OCI-LY7 (cell line): ENCODE results near the gene ADAT1. TPM values are rescaled to one million over a fixed set of nuclear protein-coding genes. Genes with fewer than 3 reads are reported as not detected.

Experiments
- BruUV-seq: library from RNA; stranded (reverse); fragments of 400-500 nt; replicated peaks from 2 replicates; lab custom pipeline; 2021; lab: Mats Ljungman, UMichigan
- CTCF ChIA-PET: fragments of 300-600 bp; sonication (Branson Sonifier 250); formaldehyde crosslinking; loops from one replicate; lab custom pipeline; 2022; ENCODE audit warnings: antibody characterized with exemption; ENCODE audit not compliant: unreplicated experiment; lab: Charles Lee
- POLR2A ChIA-PET: fragments of 300-600 bp; sonication (Branson Sonifier 250); formaldehyde crosslinking; loops from one replicate; lab custom pipeline; 2022; ENCODE audit warnings: antibody characterized with exemption; lab: Charles Lee
- DNase-seq: peaks from one replicate; pipeline ENCODE4 v3.0.0-alpha.2; 2015; ENCODE audit warnings: low spot score
- H2AFZ ChIP-seq: fragments of 200-600 bp; sonication (generic), shearing (Covaris generic); 2 replicates; pipeline ENCODE4 v1.6.1; 2014; ENCODE audit warnings: mild to moderate bottlenecking, antibody characterized with exemption, low read length, moderate library complexity
- H3K27ac ChIP-seq: fragments of 200-600 bp; sonication (generic); 2 replicates; pipeline ENCODE4 v1.5.1; 2014; ENCODE audit warnings: mixed run types, low read depth, mild to moderate bottlenecking, moderate library complexity, low read length, inconsistent platforms; ENCODE audit not compliant: poor library complexity, severe bottlenecking
- H3K36me3 ChIP-seq: fragments of 200-600 bp; sonication (generic); 2 replicates; pipeline ENCODE4 v1.6.1; 2014; ENCODE audit warnings: mild to moderate bottlenecking, antibody characterized with exemption, low read length, moderate library complexity, mixed read lengths; ENCODE audit not compliant: insufficient read depth
- H3K4me1 ChIP-seq: fragments of 200-600 bp; sonication (generic); 2 replicates; pipeline ENCODE4 v1.5.1; 2014; ENCODE audit warnings: mild to moderate bottlenecking, low read length; ENCODE audit not compliant: insufficient read depth, poor library complexity, severe bottlenecking
- H3K4me2 ChIP-seq: fragments of 200-600 bp; sonication (generic); 2 replicates; pipeline ENCODE4 v1.6.1; 2014; ENCODE audit warnings: mild to moderate bottlenecking, low read length
- H3K4me3 ChIP-seq: fragments of 200-600 bp; sonication (generic); 2 replicates; pipeline ENCODE4 v1.5.1; 2014; ENCODE audit warnings: mild to moderate bottlenecking, low read depth, low read length; ENCODE audit not compliant: poor library complexity, severe bottlenecking
- H3K79me2 ChIP-seq: fragments of 200-600 bp; sonication (generic); 2 replicates; pipeline ENCODE4 v1.6.1; 2016; ENCODE audit warnings: low read depth, mild to moderate bottlenecking, low read length, moderate library complexity, mixed read lengths; ENCODE audit not compliant: insufficient read depth
- H3K9me2 ChIP-seq: fragments of 200-600 bp; sonication (generic); 2 replicates; pipeline ENCODE4 v1.6.1; 2016; ENCODE audit warnings: mild to moderate bottlenecking, low read length, mixed read lengths; ENCODE audit not compliant: insufficient read depth
- H3K9me3 ChIP-seq: fragments of 200-600 bp; sonication (generic); 2 replicates; pipeline ENCODE4 v1.6.1; 2014; ENCODE audit warnings: mild to moderate bottlenecking, mixed run types, low read length, mixed read lengths
- H4K20me1 ChIP-seq: fragments of 200-600 bp; sonication (generic); 2 replicates; pipeline ENCODE4 v1.6.1; 2014; ENCODE audit warnings: mild to moderate bottlenecking, antibody characterized with exemption, low read length, moderate library complexity, mixed read lengths; ENCODE audit not compliant: insufficient read depth
- EZH2phosphoT487 ChIP-seq: fragments of 200-600 bp; sonication (generic); IDR thresholded peaks from 2 replicates; pipeline ENCODE4 v1.6.1; 2018; ENCODE audit warnings: low read depth, borderline replicate concordance, mild to moderate bottlenecking, mixed run types, antibody characterized with exemption, low read length, moderate library complexity, mixed read lengths
- intact Hi-C: fragments of 100-400 bp; cut with micrococcal nuclease; formaldehyde crosslinking; loops from one replicate; pipeline ENCODE4 v1.10.0; 2022; ENCODE audit not compliant: unreplicated experiment
- total RNA-seq, 2 experiments: library from RNA; depleted of rRNA in 1 of 2; stranded (reverse); fragments of >200 nt in 1 of 2; shearing (Covaris generic) in 1 of 2; gene quantifications; 2 replicates each; pipeline ENCODE4 v1.2.3, GENCODE V29; 2014 to 2022
- TF ChIP-seq, protein P1 (sequence below): fragments of 200-600 bp; sonication (generic); conservative IDR thresholded peaks from 2 replicates; pipeline ENCODE4 v1.5.1; 2014; ENCODE audit warnings: mild to moderate bottlenecking, antibody characterized with exemption, low read length, moderate library complexity, mixed read lengths

The ADAT1 gene
- total RNA-seq, 2 experiments from 2014 or later, result 53.4 to 91.7 TPM

DNA sequence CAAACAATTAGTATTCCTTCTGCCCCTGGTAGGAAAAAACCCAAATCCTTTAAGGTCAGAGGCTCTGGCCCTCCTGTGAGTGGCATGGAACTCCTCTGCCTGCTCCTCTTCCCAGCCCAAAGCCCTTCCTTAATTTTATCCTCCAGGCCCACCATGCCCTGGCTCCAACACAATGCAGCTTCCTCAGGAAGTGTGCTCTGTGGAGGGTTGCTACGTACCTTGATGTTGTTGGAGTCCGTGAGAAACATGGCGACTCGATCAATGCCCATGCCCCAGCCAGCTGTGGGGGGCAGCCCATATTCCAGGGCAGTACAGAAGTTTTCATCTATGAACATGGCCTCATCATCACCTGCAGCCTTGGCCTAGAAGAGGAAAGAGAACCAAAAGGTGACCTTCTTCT lies 5.3 kb upstream of the ADAT1 start:
- Histone ChIP-seq H3K36me3 (peaks cover 89% of the 10 kb centered on the region), H3K79me2 (no peaks in the 10 kb centered on the region), H3K27ac (no peak overlapping the region), H3K4me2 (no peak overlapping the region), H3K9me2 (no peaks in the 10 kb centered on the region), H3K9me3 (no peaks in the 10 kb centered on the region), H2AFZ (no peak overlapping the region), H3K4me3 (no peak overlapping the region), H3K4me1 (peaks cover 5% of the 10 kb centered on the region), H4K20me1 (no peaks in the 10 kb centered on the region)
- ChIA-PET CTCF (no interaction called here), POLR2A (no interaction called here)
- DNase-seq, result no peak
- TF ChIP-seq, protein P1, sequence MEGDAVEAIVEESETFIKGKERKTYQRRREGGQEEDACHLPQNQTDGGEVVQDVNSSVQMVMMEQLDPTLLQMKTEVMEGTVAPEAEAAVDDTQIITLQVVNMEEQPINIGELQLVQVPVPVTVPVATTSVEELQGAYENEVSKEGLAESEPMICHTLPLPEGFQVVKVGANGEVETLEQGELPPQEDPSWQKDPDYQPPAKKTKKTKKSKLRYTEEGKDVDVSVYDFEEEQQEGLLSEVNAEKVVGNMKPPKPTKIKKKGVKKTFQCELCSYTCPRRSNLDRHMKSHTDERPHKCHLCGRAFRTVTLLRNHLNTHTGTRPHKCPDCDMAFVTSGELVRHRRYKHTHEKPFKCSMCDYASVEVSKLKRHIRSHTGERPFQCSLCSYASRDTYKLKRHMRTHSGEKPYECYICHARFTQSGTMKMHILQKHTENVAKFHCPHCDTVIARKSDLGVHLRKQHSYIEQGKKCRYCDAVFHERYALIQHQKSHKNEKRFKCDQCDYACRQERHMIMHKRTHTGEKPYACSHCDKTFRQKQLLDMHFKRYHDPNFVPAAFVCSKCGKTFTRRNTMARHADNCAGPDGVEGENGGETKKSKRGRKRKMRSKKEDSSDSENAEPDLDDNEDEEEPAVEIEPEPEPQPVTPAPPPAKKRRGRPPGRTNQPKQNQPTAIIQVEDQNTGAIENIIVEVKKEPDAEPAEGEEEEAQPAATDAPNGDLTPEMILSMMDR, result no peak
- TF ChIP-seq EZH2phosphoT487, result no peak
- BruUV-seq, result no TSS peak
- intact Hi-C loops, result no loop called here

GRCh38 chr16:75627851-75628250 lies 4.8 kb upstream of the ADAT1 start:
- ChIA-PET POLR2A (no interaction called here), CTCF (no interaction called here)
- no peaks in the 10 kb centered on the region for H3K9me2 ChIP-seq
- no peaks in the 10 kb centered on the region for H3K79me2 ChIP-seq
- H3K9me3 ChIP-seq, result no peaks in the 10 kb centered on the region
- no peak overlapping the region for H3K27ac ChIP-seq
- no peak for DNase-seq
- TF ChIP-seq, protein P1, result no peak
- TF ChIP-seq EZH2phosphoT487, result no peak
- H3K36me3 ChIP-seq, result peaks cover 84% of the 10 kb centered on the region
- H2AFZ ChIP-seq, result no peak overlapping the region
- H3K4me3 ChIP-seq, result no peak overlapping the region
- no TSS peak for BruUV-seq
- intact Hi-C loops, result no loop called here
- peaks cover 5% of the 10 kb centered on the region for H3K4me1 ChIP-seq
- no peaks in the 10 kb centered on the region for H4K20me1 ChIP-seq
- H3K4me2 ChIP-seq, result no peak overlapping the region

- peaks cover 74% of the 10 kb centered on the region for H3K36me3 ChIP-seq
- no peak overlapping the region for H3K4me2 ChIP-seq
- ChIA-PET POLR2A (interaction anchor here (0.6 to 1.0 kb wide), 2 partner anchors 12 to 53 kb away, joined by 3 read pairs; no protein-coding TSS in a partner anchor), CTCF (no interaction called here)
- H2AFZ ChIP-seq, result no peak overlapping the region
- H3K9me2 ChIP-seq, result no peaks in the 10 kb centered on the region
- H4K20me1 ChIP-seq, result no peaks in the 10 kb centered on the region
- no peak for DNase-seq
- no peaks in the 10 kb centered on the region for H3K9me3 ChIP-seq
- H3K4me3 ChIP-seq, result no peak overlapping the region
- H3K79me2 ChIP-seq, result peaks cover 9% of the 10 kb centered on the region; the same call in 1 of the 2 replicates
- intact Hi-C loops, result no loop called here
- no peak overlapping the region for H3K27ac ChIP-seq
- TF ChIP-seq, protein P1, result no peak
- TF ChIP-seq EZH2phosphoT487, result no peak
- H3K4me1 ChIP-seq, result peaks cover 9% of the 10 kb centered on the region
- BruUV-seq, result no TSS peak
Observed at GRCh38 chr16:75626806-75627205, 3.7 kb upstream of the ADAT1 start.
